GM18519 (cell line): ENCODE measurements around the gene GPX8.

Experiments used
- ATAC-seq: cut with Tn5 transposase; IDR thresholded peaks from one replicate; pipeline ENCODE4 v1.9.1; 2021; ENCODE audit warnings: mild to moderate bottlenecking, moderate library complexity; ENCODE audit not compliant: unreplicated experiment, low FRiP score

The GPX8 gene

GRCh38 chr5:55159763-55160492 lies at the start of gene GPX8:
TSS of gene GPX8 (plus strand) at chr5:55160171. CDS start at chr5:55160193, 22 bp downstream.
- ATAC-seq, result no peak

- ATAC-seq, result no peak
These were observed 49.8 kb upstream of the GPX8 start for GRCh38 chr5:55110217-55110616.

- ATAC-seq, result no peak
These were observed 46.6 kb upstream of the GPX8 start for GRCh38 chr5:55113327-55113726.

GRCh38 chr5:55114061-55114460 lies 45.9 kb upstream of the GPX8 start:
- no peak for ATAC-seq

- no peak for ATAC-seq
These were observed 36.6 kb upstream of the GPX8 start for GRCh38 chr5:55123365-55123764.

- ATAC-seq, result no peak
These were observed 25.8 kb upstream of the GPX8 start for GRCh38 chr5:55134053-55134722.

GRCh38 chr5:55136521-55136920 lies 23.4 kb upstream of the GPX8 start:
- no peak for ATAC-seq

GRCh38 chr5:55140908-55141665 lies 18.9 kb upstream of the GPX8 start:
- no peak for ATAC-seq

- ATAC-seq, result no peak
These were observed 17.9 kb upstream of the GPX8 start for GRCh38 chr5:55141945-55142690.

- ATAC-seq, result no peak
These were observed 16.3 kb upstream of the GPX8 start for GRCh38 chr5:55143624-55144023.

- ATAC-seq, result no peak
These were observed 13.9 kb upstream of the GPX8 start for GRCh38 chr5:55146080-55146479.

GRCh38 chr5:55146543-55147151 lies 13.3 kb upstream of the GPX8 start:
- ATAC-seq, result no peak

GRCh38 chr5:55149308-55149795 lies 10.6 kb upstream of the GPX8 start:
- no peak for ATAC-seq

GRCh38 chr5:55151923-55152842 lies 7.8 kb upstream of the GPX8 start:
- no peak for ATAC-seq

GRCh38 chr5:55154873-55155272 lies 5.1 kb upstream of the GPX8 start:
- ATAC-seq, result no peak

GRCh38 chr5:55160493-55161209 lies 680 bp downstream of the GPX8 start:
- ATAC-seq, result no peak

- no peak for ATAC-seq
These were observed 2.7 kb downstream of the GPX8 start for GRCh38 chr5:55162666-55163065.

GRCh38 chr5:55171471-55171870 lies 11.5 kb downstream of the GPX8 start:
- no peak for ATAC-seq
